Body of pancreas (tissue), 4 donors: ENCODE measurements around the gene EBF4.

Experiments
- POLR2A ChIP-seq, 3 donors: fragments of 450-650 bp; IDR thresholded peaks; one replicate each; pipeline ENCODE4 v1.6.1; 2016; ENCODE audit warnings: antibody characterized with exemption in 3 of 3, mild to moderate bottlenecking in 2 of 3
- TF ChIP-seq, protein P1 (sequence below), 7 experiments: fragments of 450-650 bp in 4 of 7; fragments of 200-600 bp in 3 of 7; sonication (generic) in 3 of 7; IDR thresholded peaks; one replicate each; pipeline ENCODE4 v1.5.1; 2016 to 2019; ENCODE audit warnings: antibody characterized with exemption in 7 of 7

DNA sequence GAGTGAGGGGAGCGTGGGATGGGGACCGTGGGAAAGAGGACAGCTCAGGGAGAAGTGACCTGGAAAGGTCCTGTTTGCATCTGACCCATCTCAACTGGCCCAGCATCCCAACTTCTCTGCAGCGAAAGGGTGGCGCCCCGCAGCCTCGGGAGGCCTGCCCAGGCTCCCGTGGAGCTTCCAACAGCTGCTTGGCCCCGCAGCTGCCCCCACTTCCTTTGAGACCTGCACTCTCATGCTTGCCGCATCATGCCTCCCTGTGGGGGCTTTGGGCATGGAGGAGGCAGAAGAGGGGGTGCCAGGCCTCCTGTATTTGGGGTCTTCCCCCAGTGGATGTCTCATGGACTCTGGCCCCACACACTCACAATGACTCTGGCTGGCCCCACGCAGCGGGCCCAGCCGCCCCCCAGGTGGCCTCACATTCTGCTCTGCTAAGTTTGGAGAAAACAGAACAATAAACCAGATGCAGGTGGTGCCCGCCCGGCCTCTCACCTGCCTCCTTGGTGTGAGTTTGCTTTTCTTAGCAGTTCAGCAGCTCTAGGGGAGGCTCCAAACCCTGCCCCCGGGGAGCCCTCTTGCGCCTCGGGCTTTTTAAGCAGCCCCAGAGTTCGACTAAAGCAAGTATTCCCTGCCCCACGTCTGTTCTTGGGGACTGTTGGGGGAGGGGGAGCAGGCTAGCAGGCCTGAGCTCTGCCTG lies 67.2 kb downstream of the EBF4 start:
- TF ChIP-seq, protein P1, sequence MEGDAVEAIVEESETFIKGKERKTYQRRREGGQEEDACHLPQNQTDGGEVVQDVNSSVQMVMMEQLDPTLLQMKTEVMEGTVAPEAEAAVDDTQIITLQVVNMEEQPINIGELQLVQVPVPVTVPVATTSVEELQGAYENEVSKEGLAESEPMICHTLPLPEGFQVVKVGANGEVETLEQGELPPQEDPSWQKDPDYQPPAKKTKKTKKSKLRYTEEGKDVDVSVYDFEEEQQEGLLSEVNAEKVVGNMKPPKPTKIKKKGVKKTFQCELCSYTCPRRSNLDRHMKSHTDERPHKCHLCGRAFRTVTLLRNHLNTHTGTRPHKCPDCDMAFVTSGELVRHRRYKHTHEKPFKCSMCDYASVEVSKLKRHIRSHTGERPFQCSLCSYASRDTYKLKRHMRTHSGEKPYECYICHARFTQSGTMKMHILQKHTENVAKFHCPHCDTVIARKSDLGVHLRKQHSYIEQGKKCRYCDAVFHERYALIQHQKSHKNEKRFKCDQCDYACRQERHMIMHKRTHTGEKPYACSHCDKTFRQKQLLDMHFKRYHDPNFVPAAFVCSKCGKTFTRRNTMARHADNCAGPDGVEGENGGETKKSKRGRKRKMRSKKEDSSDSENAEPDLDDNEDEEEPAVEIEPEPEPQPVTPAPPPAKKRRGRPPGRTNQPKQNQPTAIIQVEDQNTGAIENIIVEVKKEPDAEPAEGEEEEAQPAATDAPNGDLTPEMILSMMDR (IDR thresholded peaks at IDR 0.05) = no peak
- TF ChIP-seq POLR2A (IDR thresholded peaks at IDR 0.05) = no peak
